ENCODE results near the gene RPL10A.

- TF ChIP-seq CTCF (IDR thresholded peaks at IDR 0.05; ENCODE audit: low read depth, low read length, poor library complexity, severe bottlenecking) (no peak), EZH2phosphoT487 (IDR thresholded peaks at IDR 0.05; ENCODE audit: borderline replicate concordance, low read length) (no peak)
Measured at GRCh38 chr6:35470663-35471120, 2.5 kb downstream of the RPL10A start.

Data from DOHH2 (cell line).